Cardiac fibroblast (primary cell): ENCODE data around the gene CCDC187.

Experiments used
- DNase-seq, 2 donors: peaks; one replicate each; pipeline versions ENCODE4 v3.0.0 to v3.0.0-alpha.2; 2010; ENCODE audit warnings: low read depth in 2 of 2
- H3K4me3 ChIP-seq, 2 donors: replicated peaks in 1 of 2; 1 replicate in 1 of 2; 2 replicates in 1 of 2; pipeline ENCODE4 v1.5.1; 2011; ENCODE audit warnings: low read depth in 2 of 2, low read length in 2 of 2, mild to moderate bottlenecking in 2 of 2, moderate library complexity in 1 of 2
- CTCF ChIP-seq: IDR thresholded peaks from one replicate; pipeline ENCODE4 v1.5.1; 2011; ENCODE audit warnings: low read depth, mild to moderate bottlenecking, low read length, inconsistent platforms

CCDC187 gene

GRCh38 chr9:136264441-136265405 is 39.2 kb downstream of the CCDC187 start:
- no peak overlapping the region for H3K4me3 ChIP-seq
- no peak for DNase-seq
- no peak for TF ChIP-seq CTCF

GRCh38 chr9:136264031-136264430 is 39.9 kb downstream of the CCDC187 start:
- no peak for TF ChIP-seq CTCF
- no peak overlapping the region for H3K4me3 ChIP-seq
- DNase-seq = no peak

- H3K4me3 ChIP-seq = no peak overlapping the region
- DNase-seq = no peak
- TF ChIP-seq CTCF = no peak
These were observed 41.2 kb downstream of the CCDC187 start for GRCh38 chr9:136262671-136263178.

GRCh38 chr9:136261686-136262430 is 42.0 kb downstream of the CCDC187 start:
- no peak for DNase-seq
- no peak for TF ChIP-seq CTCF
- no peak overlapping the region for H3K4me3 ChIP-seq

GRCh38 chr9:136260936-136261472 is 42.9 kb downstream of the CCDC187 start:
- no peak overlapping the region for H3K4me3 ChIP-seq
- no peak for DNase-seq
- no peak for TF ChIP-seq CTCF

- H3K4me3 ChIP-seq = no peak overlapping the region
- DNase-seq = no peak
- TF ChIP-seq CTCF = no peak
These were observed 43.4 kb downstream of the CCDC187 start for GRCh38 chr9:136260521-136260920.
